Dermis microvascular lymphatic vessel endothelial cell (primary cell): ENCODE measurements around the gene TTC29. TPM values are rescaled to one million over a fixed set of nuclear protein-coding genes. Genes with fewer than 3 reads are reported as not detected.
A peak's percentile ranks its signal among the peaks of the same experiment; 100 is the strongest.

ENCODE experiments used
- DNase-seq, 2 donors: peaks; one replicate each; pipeline versions ENCODE4 v3.0.0 to v3.0.0-alpha.2; 2010; ENCODE audit warnings: low read depth in 2 of 2
- total RNA-seq: library from RNA; depleted of rRNA; stranded (reverse); fragments of >200 nt; gene quantifications from 2 replicates; pipeline ENCODE4 v1.2.1, GENCODE V29; 2014

Gene TTC29, protein sequence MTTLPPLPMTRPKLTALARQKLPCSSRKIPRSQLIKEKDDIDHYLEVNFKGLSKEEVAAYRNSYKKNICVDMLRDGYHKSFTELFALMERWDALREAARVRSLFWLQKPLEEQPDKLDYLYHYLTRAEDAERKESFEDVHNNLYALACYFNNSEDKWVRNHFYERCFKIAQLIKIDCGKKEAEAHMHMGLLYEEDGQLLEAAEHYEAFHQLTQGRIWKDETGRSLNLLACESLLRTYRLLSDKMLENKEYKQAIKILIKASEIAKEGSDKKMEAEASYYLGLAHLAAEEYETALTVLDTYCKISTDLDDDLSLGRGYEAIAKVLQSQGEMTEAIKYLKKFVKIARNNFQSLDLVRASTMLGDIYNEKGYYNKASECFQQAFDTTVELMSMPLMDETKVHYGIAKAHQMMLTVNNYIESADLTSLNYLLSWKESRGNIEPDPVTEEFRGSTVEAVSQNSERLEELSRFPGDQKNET
- under 0.01 TPM in 1 of 2 replicates, not detected in the other for total RNA-seq

DNA sequence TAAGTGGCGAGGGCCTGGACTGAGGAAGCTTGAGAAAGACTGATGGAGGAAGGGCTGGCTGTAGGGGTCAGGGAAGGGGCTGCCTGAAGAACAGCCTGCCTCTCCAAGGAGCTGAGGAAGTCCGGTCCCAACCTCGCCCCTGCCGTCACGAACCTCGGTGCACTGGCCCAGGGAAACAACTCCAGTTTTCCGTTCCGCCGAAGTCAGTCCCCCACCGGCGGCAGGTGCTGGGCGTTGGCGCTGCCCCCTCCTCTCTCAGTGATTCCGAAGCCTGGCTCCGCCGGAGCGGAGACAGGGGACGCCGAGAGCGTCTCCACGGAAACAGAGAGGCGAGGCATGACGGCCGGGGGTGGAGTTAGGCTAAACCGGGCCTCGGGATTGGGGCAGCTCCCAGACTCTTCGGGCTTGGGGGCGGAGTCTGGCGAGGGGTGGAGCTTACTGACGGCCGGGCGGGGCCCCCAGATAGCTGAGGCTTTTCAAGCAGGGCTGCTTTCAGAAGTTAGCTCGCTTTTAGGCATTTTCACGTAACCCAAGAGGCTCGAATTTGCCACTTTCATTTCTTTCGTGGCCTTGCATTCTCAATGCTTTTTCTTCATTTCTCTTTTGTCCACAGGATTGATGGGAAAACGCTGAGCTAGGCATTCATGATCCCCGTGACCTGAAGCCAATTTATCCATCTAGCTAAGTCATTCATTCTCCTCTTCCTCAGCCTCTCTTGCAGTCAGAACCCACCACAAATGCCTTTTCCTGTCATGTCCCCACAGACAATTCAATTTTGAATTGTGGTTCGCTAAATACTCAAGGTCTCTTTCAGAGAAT is at the start of gene TTC29:
Gene TTC29, minus strand, starts transcription at position 309 of the 819 bp plus-strand sequence. CDS start 5,969 bp downstream, outside the sequence.
- peak; percentile 43 to 84 for DNase-seq

DNA sequence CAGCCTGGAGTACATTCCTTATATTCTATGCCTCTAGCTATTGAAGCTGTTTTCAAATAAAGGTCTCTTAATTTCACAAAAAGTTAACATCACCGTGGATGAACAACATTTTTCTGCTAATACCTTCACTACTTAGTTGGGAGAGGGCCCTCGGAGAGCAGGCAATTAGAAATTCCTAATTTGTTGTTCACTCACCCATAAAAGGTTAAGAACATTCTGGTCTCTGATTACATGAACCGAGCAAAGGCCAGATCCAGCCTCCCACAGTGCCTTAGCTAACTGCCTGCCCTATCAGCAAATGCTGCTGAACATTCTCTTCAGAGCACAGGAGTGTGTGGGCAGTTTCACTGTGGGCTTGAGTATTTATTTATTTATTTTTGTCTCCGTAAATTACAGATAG is 36.0 kb upstream of the TTC29 start:
- DNase-seq, result no peak

DNA sequence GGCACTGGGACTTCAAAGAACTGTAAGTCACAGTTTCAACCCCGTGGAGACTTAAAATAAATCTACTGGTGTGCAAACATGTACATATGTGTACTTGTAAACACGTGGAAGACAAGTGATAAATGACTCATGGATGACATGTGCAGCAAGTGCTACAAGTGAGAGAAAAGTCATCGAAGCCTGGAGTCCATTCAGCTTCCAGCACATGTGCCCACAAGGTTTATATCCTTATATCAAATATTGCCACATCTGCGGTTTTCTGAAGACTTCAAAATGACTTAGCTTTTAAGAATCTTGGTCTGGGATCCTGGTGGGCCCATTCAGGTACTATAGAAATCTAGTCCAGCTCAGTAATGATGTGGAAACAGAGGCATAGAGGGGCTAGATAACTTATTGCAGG is 33.0 kb upstream of the TTC29 start:
- no peak for DNase-seq

DNA sequence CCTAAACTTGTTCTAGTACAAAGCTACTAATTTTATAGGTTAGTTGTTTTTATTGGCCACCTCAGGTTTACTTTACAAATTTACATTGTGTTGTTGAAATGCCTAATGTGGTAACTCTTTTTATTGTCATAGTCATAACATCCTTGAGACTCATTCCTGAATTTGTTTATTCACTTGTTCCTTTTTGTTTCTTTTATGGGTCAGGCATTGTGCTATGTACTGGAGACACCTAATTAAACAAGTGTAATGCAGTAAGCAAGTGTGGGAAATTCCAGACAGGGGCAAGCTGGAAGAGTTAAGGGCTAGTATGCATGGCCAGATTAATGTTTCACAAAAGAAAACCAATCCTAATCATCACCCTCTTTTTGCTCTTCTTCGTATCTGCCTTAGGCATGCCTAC is 30.5 kb upstream of the TTC29 start:
- peak in 1 of 2 donors; percentile 40 for DNase-seq

DNA sequence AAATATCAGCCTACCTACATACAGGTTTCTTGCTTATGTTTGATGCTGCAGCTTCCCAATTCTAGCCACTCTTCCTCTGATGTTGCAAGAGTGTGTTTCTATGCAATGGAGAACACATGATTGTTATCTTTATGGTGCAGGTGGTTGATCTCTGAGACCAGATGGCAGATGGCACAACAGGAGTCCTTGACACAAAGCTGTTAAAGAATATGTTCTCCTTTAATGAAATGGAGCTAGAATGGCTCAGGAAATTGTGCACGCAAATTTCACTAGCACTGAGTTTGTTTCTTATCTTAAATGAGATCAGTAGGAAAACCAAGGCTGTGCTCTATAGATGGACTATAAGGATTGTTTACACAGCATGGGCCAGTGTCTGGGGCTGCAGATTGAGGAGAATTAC is 29.9 kb upstream of the TTC29 start:
- DNase-seq, result peak in 1 of 2 donors; percentile 45

DNA sequence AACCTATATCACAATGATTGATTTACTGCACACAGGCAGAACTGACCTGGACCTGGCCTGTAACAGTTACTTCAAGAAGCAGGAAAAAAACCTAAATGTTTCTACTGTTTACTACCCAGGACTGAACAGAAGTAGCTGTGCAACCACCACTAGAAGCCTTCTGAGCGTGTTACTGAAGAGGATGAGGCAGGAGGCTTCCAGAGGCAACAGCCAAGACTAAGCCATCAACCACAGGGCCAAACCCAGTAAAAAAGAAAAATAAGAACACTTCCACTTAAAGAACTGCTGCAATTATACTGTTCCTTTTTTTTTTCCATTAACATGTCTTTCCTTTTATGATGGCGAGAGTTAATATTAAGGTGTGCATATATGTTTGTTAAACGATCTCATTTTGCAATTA is 29.4 kb upstream of the TTC29 start:
- no peak for DNase-seq

DNA sequence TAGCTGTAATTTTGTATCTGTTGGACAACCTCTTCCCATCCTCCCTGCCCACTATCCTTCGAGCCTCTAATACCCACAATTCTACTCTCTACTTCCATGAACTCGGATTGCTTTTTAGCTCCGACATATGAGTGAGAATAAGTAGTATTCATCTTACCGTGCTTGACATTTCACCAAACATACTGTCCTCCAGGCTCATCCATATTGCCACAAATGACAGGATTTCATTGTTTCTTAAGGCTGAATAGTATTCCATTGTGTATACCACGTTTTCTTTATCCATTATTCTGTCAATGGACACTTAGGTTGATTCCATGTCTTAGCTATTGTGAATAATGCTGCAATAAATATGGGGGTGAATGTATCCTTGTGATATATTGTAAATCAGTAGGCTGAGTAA is 26.4 kb upstream of the TTC29 start:
- no peak for DNase-seq

DNA sequence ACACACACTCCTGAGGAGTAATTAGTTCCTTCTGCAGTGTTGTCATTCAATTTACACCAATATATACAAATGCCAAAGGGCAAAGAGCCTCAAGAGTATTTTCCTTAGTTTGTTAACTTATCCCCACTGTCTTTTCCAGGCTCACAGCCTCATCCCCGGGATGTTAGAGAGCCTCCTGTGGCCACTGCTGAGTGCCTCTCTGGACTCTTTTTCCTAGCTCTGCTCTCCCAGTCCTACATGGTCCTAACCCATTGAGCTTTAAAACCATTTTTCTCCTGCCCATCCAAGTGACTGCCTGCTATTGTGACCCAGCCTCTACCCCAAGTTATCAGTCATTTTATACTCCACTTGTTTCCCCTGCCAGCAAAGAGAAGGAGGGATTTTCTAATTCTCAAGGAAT is 23.5 kb upstream of the TTC29 start:
- DNase-seq, result no peak

DNA sequence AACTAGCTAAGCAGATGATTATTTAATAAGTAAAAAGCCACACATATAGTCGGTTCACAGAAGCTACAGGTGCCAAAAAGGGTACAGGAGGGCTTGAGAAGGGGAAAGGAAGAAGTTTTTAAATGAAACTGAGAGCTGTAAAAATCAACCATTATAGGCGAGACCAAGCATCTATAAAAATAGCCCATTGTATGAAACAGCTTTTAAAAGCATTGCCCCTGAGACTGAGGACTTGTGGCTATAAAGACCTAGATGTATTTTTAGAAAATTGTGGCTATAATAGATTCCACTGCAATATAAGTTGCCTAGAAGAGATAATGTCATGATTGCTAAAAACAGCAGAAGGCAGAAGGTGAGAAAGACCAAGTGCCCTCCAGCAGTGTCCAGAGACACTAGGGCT is 15.0 kb upstream of the TTC29 start:
- no peak for DNase-seq

DNA sequence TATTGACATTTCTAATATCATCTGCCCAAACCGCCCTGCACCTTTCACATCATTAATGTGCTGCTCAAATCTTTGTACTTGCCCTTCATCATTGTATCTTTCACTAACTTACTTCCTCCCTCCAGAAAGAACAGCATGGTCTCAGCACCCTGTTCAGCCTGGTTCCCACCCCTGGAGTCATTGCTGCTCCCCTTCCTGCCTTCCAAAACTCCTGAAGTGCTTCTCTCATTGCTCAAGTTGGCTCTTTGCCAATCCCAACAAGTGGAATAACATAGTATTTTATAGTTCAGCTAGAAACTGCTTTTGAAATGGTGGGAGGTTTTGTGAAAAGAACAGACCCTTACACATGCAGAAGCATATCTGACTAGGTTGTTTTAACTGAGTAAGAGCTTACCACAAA is 14.0 kb upstream of the TTC29 start:
- DNase-seq, result peak in 1 of 2 donors; percentile 26

DNA sequence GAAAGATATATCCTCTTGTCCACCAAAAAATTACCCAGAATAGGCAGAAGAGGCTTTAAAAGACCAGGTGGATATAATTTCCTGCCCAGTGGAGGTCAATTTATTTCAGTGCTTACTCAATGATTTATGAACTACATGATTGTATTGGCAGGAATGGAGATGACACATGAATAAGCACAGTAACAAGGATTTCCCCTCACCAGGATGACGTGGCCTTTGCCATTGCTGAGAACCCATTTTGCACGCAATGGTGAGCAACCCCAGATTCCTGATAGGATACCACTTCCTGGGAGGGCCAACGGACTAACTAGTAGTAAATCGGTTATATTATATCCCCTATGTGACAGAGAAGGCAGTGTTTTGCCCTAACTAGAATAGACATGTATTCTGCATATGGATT is 11.6 kb upstream of the TTC29 start:
- DNase-seq, result peak; percentile 6 to 87

DNA sequence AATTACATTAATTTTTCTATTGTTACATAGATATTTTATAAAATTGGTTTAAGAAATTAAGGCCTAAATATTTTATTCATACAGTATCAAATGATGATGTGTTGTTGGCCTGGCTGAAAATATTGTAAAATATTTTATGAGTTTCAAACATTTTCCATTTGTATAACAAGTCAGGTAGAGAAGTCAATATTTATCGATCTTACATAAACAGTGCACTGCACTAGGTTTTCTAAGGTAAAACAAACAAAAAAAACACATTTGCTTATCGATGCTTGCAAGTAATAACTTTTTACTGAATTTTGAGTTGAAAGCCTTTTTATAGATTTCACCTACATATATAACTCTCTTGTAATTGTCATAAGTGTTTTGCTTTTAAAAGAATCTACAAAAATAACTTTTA is 7.2 kb upstream of the TTC29 start:
- no peak for DNase-seq

DNA sequence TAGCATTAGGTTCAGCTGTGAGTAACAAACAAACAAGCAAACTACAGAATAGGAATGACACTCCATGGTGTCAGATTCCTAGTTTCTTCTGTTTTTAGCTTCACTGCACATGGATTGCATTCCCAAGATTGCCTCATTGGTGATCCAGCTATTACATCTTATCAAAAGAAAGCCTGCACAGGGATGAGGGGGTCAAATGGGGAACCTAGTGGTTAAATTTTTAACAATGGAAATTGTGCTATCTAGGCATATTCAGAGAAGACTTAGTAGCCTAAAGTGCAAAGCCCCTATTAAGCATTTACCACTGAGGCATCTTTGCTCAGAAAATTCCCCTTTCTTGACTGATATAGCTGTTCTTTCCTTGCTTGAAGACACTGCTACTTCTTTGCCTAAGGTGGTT is 3.9 kb upstream of the TTC29 start:
- no peak for DNase-seq

DNA sequence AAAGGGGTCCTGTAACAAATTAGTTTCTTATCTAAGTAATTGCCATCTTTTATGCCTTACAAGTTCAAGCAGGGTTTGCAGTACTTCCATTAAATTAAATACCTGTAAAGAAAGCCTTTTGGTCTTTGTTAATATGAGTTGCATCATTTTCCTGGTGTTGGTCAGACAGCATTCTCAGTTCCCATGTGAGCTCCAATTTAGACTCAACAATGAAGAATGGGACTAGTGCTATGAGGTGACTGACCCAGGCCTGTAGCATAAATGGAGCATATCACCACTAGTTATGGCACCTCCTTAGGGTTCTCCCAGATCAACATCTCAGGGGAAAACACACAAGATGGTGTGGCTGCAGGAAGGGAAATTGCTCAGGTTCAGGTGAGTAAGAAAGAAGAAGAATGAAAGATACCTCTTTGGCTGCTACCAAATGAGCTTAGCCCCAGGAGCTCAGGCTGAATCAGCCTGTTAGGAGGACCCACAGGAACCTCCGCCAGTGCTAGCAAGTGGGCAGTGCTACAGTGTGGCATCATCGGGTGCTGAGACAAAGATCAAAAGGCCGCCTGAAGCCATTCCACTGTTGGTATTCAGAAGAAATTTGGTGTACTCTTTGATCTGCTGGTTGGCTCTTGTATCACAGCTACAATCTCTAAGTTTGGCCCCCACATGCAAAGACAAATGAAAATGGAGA is 1.8 kb downstream of the TTC29 start:
- DNase-seq, result no peak

DNA sequence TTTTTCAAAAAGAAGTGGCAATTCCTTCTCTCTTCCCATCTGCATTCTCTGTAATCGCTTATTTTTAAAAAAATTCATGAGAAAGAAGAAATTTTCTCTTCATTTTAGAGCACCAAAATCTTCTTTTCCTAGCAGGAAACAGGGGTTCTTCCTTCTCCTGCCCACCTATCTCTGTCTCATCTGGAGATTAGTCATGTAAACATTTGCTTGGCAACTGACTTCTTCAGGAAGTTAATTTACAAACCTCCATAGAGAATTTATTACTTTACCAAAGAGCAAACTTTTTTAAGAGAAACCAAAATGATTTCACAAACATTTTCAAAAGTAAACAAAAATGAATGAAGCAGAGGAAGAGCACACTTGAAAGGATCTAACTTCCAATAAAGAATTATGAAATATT is 13.5 kb downstream of the TTC29 start:
- DNase-seq, result no peak

DNA sequence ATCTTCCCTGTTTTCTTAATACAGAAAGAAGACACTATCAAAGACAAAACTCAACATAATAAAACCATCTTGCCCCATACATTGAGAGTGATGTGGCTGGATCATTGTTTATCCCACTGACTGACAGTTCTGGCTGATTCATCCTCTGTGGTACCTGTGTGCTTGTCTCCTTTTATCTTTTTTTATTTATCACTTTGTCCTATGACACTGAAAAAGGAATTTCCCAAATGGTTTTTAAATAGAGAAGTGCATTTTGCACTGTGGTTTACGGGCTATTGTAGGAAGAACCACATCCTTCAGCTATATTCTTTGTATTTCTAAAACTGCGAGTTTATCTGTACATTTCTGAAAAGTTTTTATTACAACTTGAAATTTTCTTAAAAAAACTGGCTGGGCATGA is 15.0 kb downstream of the TTC29 start:
- DNase-seq, result no peak

DNA sequence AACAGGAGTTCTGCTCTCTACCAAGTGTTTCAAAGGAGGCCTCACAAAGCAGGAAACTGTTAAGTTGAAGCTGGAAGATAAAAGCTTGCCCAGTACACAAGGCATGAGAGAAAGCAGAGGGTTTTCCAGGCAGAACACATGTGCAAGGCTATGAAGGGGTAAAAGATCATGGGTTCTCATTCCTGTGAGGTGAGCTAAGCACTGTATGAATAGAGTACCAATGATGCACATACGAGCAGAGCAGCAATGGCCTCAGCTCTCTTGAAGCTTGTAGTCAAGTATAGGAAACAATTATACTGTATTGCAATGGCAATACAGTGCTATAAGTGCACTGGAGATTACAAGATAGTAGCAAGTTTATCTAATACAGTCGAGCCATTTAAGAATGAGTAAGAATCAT is 18.0 kb downstream of the TTC29 start:
- DNase-seq, result no peak

DNA sequence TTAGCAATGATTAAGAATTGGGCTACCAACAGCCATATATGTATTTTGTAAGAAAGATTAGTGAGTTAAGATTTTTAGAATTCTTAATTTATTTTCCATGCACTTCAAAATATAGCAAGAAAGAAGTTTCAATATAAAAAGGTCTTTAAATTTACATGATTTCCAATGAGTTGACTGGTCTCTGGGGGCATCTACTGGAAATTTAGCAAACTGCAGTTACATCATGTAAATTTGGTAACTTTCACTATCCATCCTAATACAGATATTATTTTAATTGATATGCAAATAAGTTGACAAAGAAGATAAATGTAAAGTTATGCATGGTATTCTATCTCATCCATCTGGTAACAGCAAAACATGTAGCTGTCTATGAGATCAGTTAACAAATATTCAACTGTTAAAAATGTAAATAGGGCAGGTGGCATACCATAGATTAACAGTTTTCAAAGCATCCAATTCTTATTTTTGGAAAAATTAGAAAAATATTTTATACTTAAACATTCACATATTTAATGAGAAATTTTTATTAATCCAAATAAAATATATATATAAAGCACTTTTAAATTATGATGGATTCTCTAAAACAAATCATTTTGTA is 29.1 kb downstream of the TTC29 start:
- DNase-seq, result peak; percentile 15 to 56

DNA sequence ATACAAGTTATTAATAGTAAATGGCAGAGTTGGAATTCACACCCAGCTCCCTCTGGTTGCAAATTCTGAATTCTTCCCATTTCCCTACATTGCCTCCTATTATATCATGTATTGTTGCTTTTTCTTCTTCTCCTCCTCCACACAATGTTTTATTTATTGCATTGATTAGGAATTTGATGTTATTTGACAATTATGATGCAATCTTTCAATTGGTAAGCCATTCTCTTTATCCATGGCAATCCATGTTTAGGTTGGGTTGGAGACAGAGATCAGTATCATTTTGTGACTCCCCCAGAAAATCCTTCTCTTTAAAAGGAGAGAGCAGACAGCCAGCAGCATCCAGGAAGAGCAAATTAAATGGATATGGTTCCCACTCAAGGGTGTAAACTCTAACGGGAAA is 30.5 kb downstream of the TTC29 start:
- no peak for DNase-seq

DNA sequence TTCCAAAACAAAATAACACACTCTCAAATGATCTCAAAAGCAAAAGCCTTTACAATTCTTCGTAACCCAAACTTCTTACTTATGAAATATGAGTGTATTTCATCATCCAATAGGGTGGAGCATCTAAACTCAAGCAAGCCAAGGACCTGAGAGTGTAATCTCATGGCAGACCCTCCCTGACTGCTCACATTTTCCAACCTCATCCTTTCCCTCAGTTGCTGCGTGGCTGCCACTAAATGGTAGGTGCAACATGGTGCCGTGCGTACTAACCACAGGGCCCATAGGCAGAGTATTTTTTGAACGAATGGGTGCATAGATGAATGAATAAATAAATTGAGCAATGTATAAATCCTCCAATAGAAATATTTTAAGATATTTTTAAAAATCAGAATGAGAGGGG is 45.4 kb downstream of the TTC29 start:
- DNase-seq, result no peak

DNA sequence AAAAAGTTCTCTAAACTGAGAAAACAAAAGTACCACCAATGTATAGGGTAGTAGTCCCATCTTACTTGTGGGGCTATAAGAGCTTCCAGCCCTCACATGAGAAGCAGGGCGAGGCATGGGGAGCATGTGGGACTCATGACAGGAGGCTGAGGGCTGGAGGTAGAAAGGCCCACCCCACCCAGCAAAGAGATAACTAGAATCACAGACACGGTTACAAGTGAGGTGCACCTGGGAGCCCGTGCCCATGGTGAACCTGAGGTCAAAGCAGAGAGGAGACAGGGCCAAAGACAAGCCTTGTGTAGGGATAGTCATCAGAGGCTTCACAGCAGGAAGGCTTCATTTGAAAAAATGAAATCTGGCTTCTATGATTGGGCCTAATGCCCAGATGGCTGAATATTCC is 55.4 kb downstream of the TTC29 start:
- no peak for DNase-seq

DNA sequence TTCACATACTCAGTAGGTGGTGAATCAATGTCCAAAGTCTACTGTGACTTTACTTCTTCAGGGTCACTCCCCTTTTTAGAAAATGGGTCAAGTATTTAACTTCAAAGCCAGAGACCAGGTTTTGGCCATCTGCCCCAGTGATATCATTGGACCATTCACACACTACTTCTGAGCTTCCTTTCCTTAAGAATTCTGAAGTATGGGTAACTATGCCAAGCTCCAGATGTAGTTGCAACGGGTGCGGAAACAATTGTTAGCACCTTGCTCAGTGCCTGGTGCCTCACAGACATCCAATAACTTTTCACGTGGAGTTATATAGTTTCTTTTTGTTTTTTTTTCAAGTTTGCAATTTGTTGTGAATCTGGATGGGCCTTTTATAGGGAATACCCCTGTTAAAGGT is 62.6 kb downstream of the TTC29 start:
- DNase-seq, result no peak
